HG02763 (cell line): ENCODE results near the gene CCDC157.
"Not testable (repeated sequence)": the region's sequence is repeated elsewhere in the genome, so short reads cannot be mapped to it uniquely, and the experiment has no call there.

Experiments used
- ATAC-seq: cut with Tn5 transposase; IDR thresholded peaks from one replicate; pipeline ENCODE4 v1.9.1; 2021; ENCODE audit warnings: mild to moderate bottlenecking, moderate library complexity; ENCODE audit not compliant: unreplicated experiment

CCDC157 gene

GRCh38 chr22:30386960-30387827 is 30.4 kb downstream of the CCDC157 start, which contains the start of gene RNF215:
Gene RNF215 (minus strand): TSS chr22:30387411. CDS start chr22:30387313, 98 bp downstream.
- peak; percentile 69 for ATAC-seq

- no peak for ATAC-seq
These were observed 34.3 kb downstream of the CCDC157 start for GRCh38 chr22:30390974-30391691.

- no peak for ATAC-seq
These were observed 36.0 kb downstream of the CCDC157 start for GRCh38 chr22:30392661-30393321.

- no peak for ATAC-seq
These were observed 36.5 kb downstream of the CCDC157 start for GRCh38 chr22:30393322-30393680.

GRCh38 chr22:30393885-30394284 is 37.1 kb downstream of the CCDC157 start:
- ATAC-seq: no peak

- ATAC-seq: no peak
These were observed 40.3 kb downstream of the CCDC157 start, which contains the start of gene SEC14L2 for GRCh38 chr22:30396871-30397655. Gene SEC14L2 (plus strand): TSS chr22:30397018. CDS start chr22:30397117, 99 bp downstream.

GRCh38 chr22:30397656-30398635 is 41.1 kb downstream of the CCDC157 start:
- ATAC-seq: no peak

- no peak for ATAC-seq
These were observed 42.2 kb downstream of the CCDC157 start for GRCh38 chr22:30398685-30399680.

GRCh38 chr22:30399718-30400117 is 42.9 kb downstream of the CCDC157 start:
- ATAC-seq: no peak

GRCh38 chr22:30400159-30400558 is 43.4 kb downstream of the CCDC157 start:
- ATAC-seq: no peak

GRCh38 chr22:30401024-30401423 is 44.2 kb downstream of the CCDC157 start:
- ATAC-seq: not testable (repeated sequence)

GRCh38 chr22:30402028-30402765 is 45.4 kb downstream of the CCDC157 start:
- no peak for ATAC-seq

GRCh38 chr22:30402766-30403104 is 45.9 kb downstream of the CCDC157 start:
- ATAC-seq: not testable (repeated sequence)

- no peak for ATAC-seq
These were observed 47.5 kb downstream of the CCDC157 start for GRCh38 chr22:30404307-30404706.

- no peak for ATAC-seq
These were observed 48.9 kb downstream of the CCDC157 start for GRCh38 chr22:30405731-30406130.

GRCh38 chr22:30406400-30406799 is 49.6 kb downstream of the CCDC157 start:
- ATAC-seq: no peak

- ATAC-seq: no peak
These were observed 51.7 kb downstream of the CCDC157 start for GRCh38 chr22:30408388-30409102.
